GM06990 (cell line): Measurements from ENCODE around the gene ZBTB22.
A peak's percentile ranks its signal among the peaks of the same experiment; 100 is the strongest.

ENCODE experiments used
- DNase-seq: peaks from one replicate; pipeline ENCODE4 v3.0.0-alpha.2; 2011; ENCODE audit not compliant: insufficient read length; ENCODE audit errors: extremely low read depth
- H3K27me3 ChIP-seq: replicated peaks from 2 replicates; pipeline ENCODE4 v1.6.0; 2011; ENCODE audit warnings: low read length; ENCODE audit not compliant: control insufficient read depth, insufficient read depth
- H3K36me3 ChIP-seq: 2 replicates; pipeline ENCODE4 v1.5.1; 2011; ENCODE audit warnings: low read length; ENCODE audit not compliant: control insufficient read depth, insufficient read depth
- H3K4me3 ChIP-seq: replicated peaks from 2 replicates; pipeline ENCODE4 v1.5.1; 2011; ENCODE audit warnings: low read depth, mild to moderate bottlenecking, control low read depth, low read length
- TF ChIP-seq, protein P1 (sequence below): IDR thresholded peaks from 2 replicates; pipeline ENCODE4 v1.5.1; 2011; ENCODE audit warnings: low read length, control low read depth, mild to moderate bottlenecking, inconsistent platforms; ENCODE audit not compliant: insufficient read depth, poor library complexity, severe bottlenecking

The ZBTB22 gene

DNA sequence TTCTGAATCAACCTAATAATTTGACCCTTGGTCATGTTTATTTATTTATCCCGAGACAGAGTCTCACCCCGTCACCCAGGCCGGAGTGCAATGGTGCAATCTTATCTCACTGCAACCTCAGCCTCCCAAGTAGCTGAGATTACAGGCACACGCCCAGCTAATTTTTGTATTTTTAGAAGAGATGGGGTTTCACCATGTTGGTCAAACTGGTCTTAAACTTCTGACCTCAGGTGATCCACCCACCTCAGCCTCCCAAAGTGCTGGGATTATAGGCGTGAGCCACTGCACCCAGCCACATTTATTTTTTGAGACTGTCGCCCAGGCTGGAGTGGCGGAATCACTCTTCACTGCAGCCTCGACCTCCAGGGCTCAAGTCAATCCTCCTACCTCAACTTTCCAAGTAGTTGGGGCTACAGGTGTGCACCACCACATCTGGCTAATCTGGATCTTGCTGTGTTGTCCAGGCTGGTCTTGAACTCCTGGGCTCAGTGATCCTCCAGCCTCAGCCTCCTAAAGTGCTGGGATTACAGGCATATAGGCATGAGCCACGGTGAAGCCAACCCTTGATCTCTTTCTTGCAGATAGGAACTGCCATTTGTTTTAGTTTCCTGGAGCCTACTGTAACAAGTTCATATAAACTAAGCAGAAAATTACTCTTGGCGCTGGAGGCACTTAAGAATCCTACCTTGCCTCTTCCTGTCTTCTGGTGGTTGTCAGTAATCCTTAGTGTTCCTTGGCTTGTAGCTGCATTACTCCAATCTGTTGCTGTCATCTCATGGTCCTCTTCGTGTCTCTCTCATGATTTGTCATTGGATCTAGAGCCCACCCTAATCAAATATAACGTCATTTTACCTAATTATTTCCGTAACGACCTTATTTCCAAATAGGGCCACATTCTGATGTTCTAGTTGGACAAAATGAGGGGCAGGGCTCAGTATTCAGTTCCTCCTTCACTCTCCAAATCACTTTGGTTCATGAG is 43.3 kb downstream of the ZBTB22 start:
- no peak for DNase-seq
- TF ChIP-seq, protein P1, sequence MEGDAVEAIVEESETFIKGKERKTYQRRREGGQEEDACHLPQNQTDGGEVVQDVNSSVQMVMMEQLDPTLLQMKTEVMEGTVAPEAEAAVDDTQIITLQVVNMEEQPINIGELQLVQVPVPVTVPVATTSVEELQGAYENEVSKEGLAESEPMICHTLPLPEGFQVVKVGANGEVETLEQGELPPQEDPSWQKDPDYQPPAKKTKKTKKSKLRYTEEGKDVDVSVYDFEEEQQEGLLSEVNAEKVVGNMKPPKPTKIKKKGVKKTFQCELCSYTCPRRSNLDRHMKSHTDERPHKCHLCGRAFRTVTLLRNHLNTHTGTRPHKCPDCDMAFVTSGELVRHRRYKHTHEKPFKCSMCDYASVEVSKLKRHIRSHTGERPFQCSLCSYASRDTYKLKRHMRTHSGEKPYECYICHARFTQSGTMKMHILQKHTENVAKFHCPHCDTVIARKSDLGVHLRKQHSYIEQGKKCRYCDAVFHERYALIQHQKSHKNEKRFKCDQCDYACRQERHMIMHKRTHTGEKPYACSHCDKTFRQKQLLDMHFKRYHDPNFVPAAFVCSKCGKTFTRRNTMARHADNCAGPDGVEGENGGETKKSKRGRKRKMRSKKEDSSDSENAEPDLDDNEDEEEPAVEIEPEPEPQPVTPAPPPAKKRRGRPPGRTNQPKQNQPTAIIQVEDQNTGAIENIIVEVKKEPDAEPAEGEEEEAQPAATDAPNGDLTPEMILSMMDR = no peak
- Histone ChIP-seq H3K36me3 (peaks cover 17% of the 10 kb centered on the region), H3K27me3 (no peaks in the 10 kb centered on the region), H3K4me3 (peak overlapping the region; percentile 66)

DNA sequence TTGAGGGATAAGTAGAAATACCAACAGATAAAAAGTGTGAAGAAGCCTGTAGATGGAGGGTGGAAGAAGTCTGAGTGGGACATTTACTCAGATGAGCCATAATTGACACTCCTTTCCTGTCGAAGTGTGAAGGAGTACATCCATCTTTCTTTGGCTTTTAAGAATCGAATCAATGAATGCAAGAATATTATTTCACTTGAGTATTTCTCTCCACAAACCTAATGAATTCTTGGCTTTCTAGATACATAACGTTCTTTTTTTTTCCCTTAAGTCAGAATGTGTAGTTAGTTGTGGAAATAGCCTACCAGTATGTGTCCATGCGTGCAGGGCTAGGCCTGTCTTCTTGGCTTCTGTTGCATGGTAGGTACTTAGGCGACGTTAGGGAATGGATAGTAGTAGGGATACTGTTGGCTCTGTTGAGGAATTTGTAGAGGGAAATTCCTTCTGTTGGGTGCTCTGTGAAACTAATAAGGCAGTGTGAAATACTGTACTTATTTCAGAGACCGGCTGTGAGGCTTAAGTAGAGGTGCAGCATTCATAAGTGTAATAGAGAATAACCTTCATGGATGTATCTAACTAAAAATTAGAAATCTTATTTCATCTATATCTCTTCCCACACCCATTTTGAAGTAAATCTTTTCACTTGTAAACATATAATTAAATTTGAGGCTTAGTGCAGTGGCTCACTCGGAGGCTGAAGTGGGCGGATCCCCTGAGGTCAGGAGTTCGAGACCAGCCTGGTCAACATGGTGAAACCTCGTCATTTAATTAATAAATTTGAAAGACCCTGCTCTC is 44.2 kb downstream of the ZBTB22 start:
- TF ChIP-seq, protein P1 = no peak
- Histone ChIP-seq H3K36me3 (peaks cover 19% of the 10 kb centered on the region), H3K4me3 (peak overlapping the region; percentile 66), H3K27me3 (no peaks in the 10 kb centered on the region)
- DNase-seq = no peak

DNA sequence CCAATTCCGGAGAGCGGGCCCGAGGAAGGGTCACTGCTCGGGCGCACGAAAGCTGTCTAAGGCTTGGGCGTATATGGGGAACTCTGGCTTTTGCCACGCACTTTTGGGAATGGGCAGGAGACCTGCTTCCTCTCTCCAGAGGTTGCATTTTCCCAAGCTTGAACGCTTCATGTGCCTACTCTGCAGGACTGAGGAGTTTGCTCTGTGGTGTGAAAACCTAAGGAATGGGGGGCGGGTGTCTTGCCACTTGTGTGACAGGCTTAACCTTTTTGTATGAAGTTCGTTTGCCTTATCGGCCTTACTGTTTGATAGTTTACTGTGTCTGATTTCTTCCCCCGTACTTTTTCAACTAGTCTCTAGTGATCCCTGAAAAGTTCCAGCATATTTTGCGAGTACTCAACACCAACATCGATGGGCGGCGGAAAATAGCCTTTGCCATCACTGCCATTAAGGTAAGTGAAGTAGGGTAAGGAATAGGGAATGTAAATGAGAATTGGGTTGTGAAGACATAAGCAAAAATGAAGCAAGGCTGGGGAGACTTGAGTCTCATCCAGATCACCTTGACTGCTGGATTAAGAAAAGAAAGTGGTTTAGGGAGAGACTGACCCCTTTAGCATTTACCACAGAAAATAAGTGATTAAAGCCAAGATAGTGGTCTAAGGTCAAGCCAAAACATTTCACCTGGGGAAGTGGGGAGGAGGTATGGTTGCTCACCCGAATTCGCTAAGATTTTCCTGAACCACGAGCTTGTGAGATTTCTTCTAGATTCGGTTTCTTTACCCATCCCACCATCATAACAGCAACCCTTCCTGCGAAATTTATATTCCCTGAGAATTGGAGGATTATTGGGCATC is 45.0 kb downstream of the ZBTB22 start:
- TF ChIP-seq, protein P1 = no peak
- H3K4me3 ChIP-seq = peak overlapping the region; percentile 66
- no peak for DNase-seq
- H3K36me3 ChIP-seq = peaks cover 21% of the 10 kb centered on the region
- no peaks in the 10 kb centered on the region for H3K27me3 ChIP-seq

DNA sequence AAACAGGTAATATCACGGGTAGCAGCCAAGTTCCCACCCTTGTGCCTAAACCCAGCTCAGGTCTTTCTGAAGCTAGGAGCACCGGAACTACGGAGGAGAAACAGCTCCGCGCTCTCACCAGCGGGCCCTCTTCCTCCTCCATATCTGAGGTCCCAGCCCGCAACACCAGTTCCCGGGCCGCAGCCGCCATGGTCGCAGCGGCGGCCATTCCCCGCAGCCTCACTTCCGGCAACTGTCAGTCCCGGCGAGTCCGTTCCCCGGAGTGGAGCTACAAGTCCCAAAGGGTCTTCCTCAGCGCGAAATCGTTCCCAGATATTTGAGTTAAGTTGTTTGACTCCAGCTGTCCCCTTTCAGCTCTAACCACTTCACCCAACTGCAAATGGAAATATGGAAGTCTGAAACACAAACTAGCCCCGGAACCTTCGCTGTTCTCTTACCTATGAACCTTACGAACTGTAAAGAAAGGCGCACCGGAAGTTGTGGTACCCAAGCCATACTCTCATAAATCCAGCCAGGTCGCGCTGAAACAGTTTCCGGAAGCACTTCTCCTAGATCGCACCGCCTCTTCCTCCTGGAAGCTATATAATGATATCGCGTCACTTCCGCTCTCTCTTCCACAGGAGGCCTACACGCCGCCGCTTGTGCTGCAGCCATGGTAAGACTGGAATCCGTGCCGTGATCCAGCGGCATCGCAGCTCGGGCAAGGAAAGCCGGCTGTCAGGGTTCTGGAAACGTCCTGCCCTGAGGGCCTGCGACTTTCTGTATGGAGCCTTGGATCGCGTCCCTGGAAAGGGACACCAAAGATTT is 45.9 kb downstream of the ZBTB22 start, which contains the start of the genes RPS18 and VPS52:
Gene RPS18 (plus strand): TSS at position 608 of the 807 bp plus-strand sequence. CDS start 45 bp downstream, at position 653.
Gene VPS52 (minus strand): TSS at position 409 of the 807 bp plus-strand sequence. CDS start 201 bp downstream, at position 208.
- H3K4me3 ChIP-seq = peak within 1 kb of the TSS; percentile 67
- DNase-seq = peak; percentile 91
- no peaks in the 10 kb centered on the region for H3K27me3 ChIP-seq
- TF ChIP-seq, protein P1 = no peak
- peaks cover 29% of the 10 kb centered on the region for H3K36me3 ChIP-seq
